Stimulated activated naive CD8-positive, alpha-beta T cell treated with anti-CD3 and anti-CD28 coated beads, Interleukin-15, Interleukin-2, amounts not matched to agents 100 ng/mL and 50 ng/mL, for 24 hours (primary cell): ENCODE results near the gene ZC3H7B.

Experiments
- H3K27ac Mint-ChIP-seq: one replicate; pipeline ENCODE4 v1.8.0; 2021; ENCODE audit warnings: mild to moderate bottlenecking, mixed read lengths
- H3K27me3 Mint-ChIP-seq: one replicate; pipeline ENCODE4 v1.8.0; 2021; ENCODE audit warnings: mixed read lengths
- H3K36me3 Mint-ChIP-seq: one replicate; pipeline ENCODE4 v1.8.0; 2021; ENCODE audit warnings: low read depth, mixed read lengths
- H3K4me1 Mint-ChIP-seq: one replicate; pipeline ENCODE4 v1.8.0; 2021; ENCODE audit warnings: low read depth, mixed read lengths
- H3K4me3 Mint-ChIP-seq: one replicate; pipeline ENCODE4 v1.8.0; 2021; ENCODE audit warnings: mild to moderate bottlenecking, mixed read lengths
- H3K9me3 Mint-ChIP-seq: one replicate; pipeline ENCODE4 v1.8.0; 2021; ENCODE audit warnings: mixed read lengths

ZC3H7B gene

GRCh38 chr22:41351011-41351410 is 49.7 kb downstream of the ZC3H7B start:
- H3K36me3 Mint-ChIP-seq, result peaks cover 29% of the 10 kb centered on the region
- no peaks in the 10 kb centered on the region for H3K9me3 Mint-ChIP-seq
- no peak overlapping the region for H3K4me3 Mint-ChIP-seq
- no peak overlapping the region for H3K27ac Mint-ChIP-seq
- no peaks in the 10 kb centered on the region for H3K27me3 Mint-ChIP-seq
- no peaks in the 10 kb centered on the region for H3K4me1 Mint-ChIP-seq

- H3K9me3 Mint-ChIP-seq, result no peaks in the 10 kb centered on the region
- H3K36me3 Mint-ChIP-seq, result peaks cover 29% of the 10 kb centered on the region
- no peak overlapping the region for H3K27ac Mint-ChIP-seq
- no peaks in the 10 kb centered on the region for H3K27me3 Mint-ChIP-seq
- no peak overlapping the region for H3K4me3 Mint-ChIP-seq
- H3K4me1 Mint-ChIP-seq, result no peaks in the 10 kb centered on the region
Measured at GRCh38 chr22:41352058-41352457, 50.7 kb downstream of the ZC3H7B start.

GRCh38 chr22:41353862-41354575 is 52.7 kb downstream of the ZC3H7B start:
- no peak overlapping the region for H3K27ac Mint-ChIP-seq
- no peaks in the 10 kb centered on the region for H3K4me1 Mint-ChIP-seq
- no peaks in the 10 kb centered on the region for H3K27me3 Mint-ChIP-seq
- peaks cover 26% of the 10 kb centered on the region for H3K36me3 Mint-ChIP-seq
- H3K4me3 Mint-ChIP-seq, result no peak overlapping the region
- H3K9me3 Mint-ChIP-seq, result no peaks in the 10 kb centered on the region

GRCh38 chr22:41354979-41355378 is 53.7 kb downstream of the ZC3H7B start:
- Mint-ChIP-seq H3K4me3 (no peak overlapping the region), H3K9me3 (no peaks in the 10 kb centered on the region), H3K4me1 (no peaks in the 10 kb centered on the region), H3K27ac (no peak overlapping the region), H3K27me3 (no peaks in the 10 kb centered on the region), H3K36me3 (peaks cover 24% of the 10 kb centered on the region)

GRCh38 chr22:41355895-41356294 is 54.6 kb downstream of the ZC3H7B start:
- Mint-ChIP-seq H3K4me3 (no peak overlapping the region), H3K27me3 (no peaks in the 10 kb centered on the region), H3K36me3 (peaks cover 19% of the 10 kb centered on the region), H3K9me3 (no peaks in the 10 kb centered on the region), H3K27ac (no peak overlapping the region), H3K4me1 (no peaks in the 10 kb centered on the region)

GRCh38 chr22:41356430-41357028 is 55.2 kb downstream of the ZC3H7B start:
- Mint-ChIP-seq H3K27ac (no peak overlapping the region), H3K4me3 (no peak overlapping the region), H3K27me3 (no peaks in the 10 kb centered on the region), H3K9me3 (no peaks in the 10 kb centered on the region), H3K36me3 (peaks cover 19% of the 10 kb centered on the region), H3K4me1 (no peaks in the 10 kb centered on the region)

GRCh38 chr22:41357191-41357590 is 55.9 kb downstream of the ZC3H7B start:
- H3K36me3 Mint-ChIP-seq, result peaks cover 15% of the 10 kb centered on the region
- H3K4me3 Mint-ChIP-seq, result no peak overlapping the region
- no peak overlapping the region for H3K27ac Mint-ChIP-seq
- no peaks in the 10 kb centered on the region for H3K9me3 Mint-ChIP-seq
- H3K4me1 Mint-ChIP-seq, result no peaks in the 10 kb centered on the region
- H3K27me3 Mint-ChIP-seq, result no peaks in the 10 kb centered on the region

- no peak overlapping the region for H3K27ac Mint-ChIP-seq
- H3K27me3 Mint-ChIP-seq, result no peaks in the 10 kb centered on the region
- peaks cover 12% of the 10 kb centered on the region for H3K36me3 Mint-ChIP-seq
- no peaks in the 10 kb centered on the region for H3K9me3 Mint-ChIP-seq
- no peaks in the 10 kb centered on the region for H3K4me1 Mint-ChIP-seq
- H3K4me3 Mint-ChIP-seq, result no peak overlapping the region
Measured at GRCh38 chr22:41358927-41359326, 57.6 kb downstream of the ZC3H7B start.

- Mint-ChIP-seq H3K36me3 (peaks cover 8% of the 10 kb centered on the region), H3K27ac (no peak overlapping the region), H3K27me3 (no peaks in the 10 kb centered on the region), H3K4me3 (no peak overlapping the region), H3K4me1 (no peaks in the 10 kb centered on the region), H3K9me3 (no peaks in the 10 kb centered on the region)
Measured at GRCh38 chr22:41359376-41359775, 58.1 kb downstream of the ZC3H7B start.

- H3K4me1 Mint-ChIP-seq, result no peaks in the 10 kb centered on the region
- no peaks in the 10 kb centered on the region for H3K27me3 Mint-ChIP-seq
- no peak overlapping the region for H3K27ac Mint-ChIP-seq
- peaks cover 3% of the 10 kb centered on the region for H3K36me3 Mint-ChIP-seq
- H3K4me3 Mint-ChIP-seq, result no peak overlapping the region
- H3K9me3 Mint-ChIP-seq, result no peaks in the 10 kb centered on the region
Measured at GRCh38 chr22:41360126-41360525, 58.8 kb downstream of the ZC3H7B start.

- no peak overlapping the region for H3K27ac Mint-ChIP-seq
Measured at GRCh38 chr22:41361716-41362310, 60.5 kb downstream of the ZC3H7B start.

GRCh38 chr22:41362615-41363014 is 61.3 kb downstream of the ZC3H7B start:
- Mint-ChIP-seq H3K4me1 (no peaks in the 10 kb centered on the region), H3K27me3 (no peaks in the 10 kb centered on the region), H3K4me3 (no peak overlapping the region)

More at GRCh38 chr22:41361716-41362310, 60.5 kb downstream of the ZC3H7B start:
- Mint-ChIP-seq H3K27me3 (no peaks in the 10 kb centered on the region), H3K9me3 (no peaks in the 10 kb centered on the region), H3K4me3 (no peak overlapping the region), H3K4me1 (no peaks in the 10 kb centered on the region), H3K36me3 (peaks cover 3% of the 10 kb centered on the region)

GRCh38 chr22:41364233-41364632 is 62.9 kb downstream of the ZC3H7B start:
- Mint-ChIP-seq H3K36me3 (peaks cover 3% of the 10 kb centered on the region), H3K27ac (no peak overlapping the region), H3K4me1 (no peaks in the 10 kb centered on the region), H3K4me3 (no peak overlapping the region), H3K9me3 (no peaks in the 10 kb centered on the region), H3K27me3 (no peaks in the 10 kb centered on the region)

More at GRCh38 chr22:41362615-41363014, 61.3 kb downstream of the ZC3H7B start:
- H3K9me3 Mint-ChIP-seq, result no peaks in the 10 kb centered on the region
- H3K27ac Mint-ChIP-seq, result no peak overlapping the region
- peaks cover 3% of the 10 kb centered on the region for H3K36me3 Mint-ChIP-seq

GRCh38 chr22:41364955-41365354 is 63.6 kb downstream of the ZC3H7B start:
- Mint-ChIP-seq H3K36me3 (peaks cover 2% of the 10 kb centered on the region), H3K4me3 (no peak overlapping the region), H3K27me3 (no peaks in the 10 kb centered on the region), H3K4me1 (no peaks in the 10 kb centered on the region), H3K27ac (no peak overlapping the region), H3K9me3 (no peaks in the 10 kb centered on the region)

GRCh38 chr22:41365425-41365824 is 64.1 kb downstream of the ZC3H7B start:
- H3K9me3 Mint-ChIP-seq, result no peaks in the 10 kb centered on the region

More at GRCh38 chr22:41365425-41365824, 64.1 kb downstream of the ZC3H7B start:
- Mint-ChIP-seq H3K36me3 (no peaks in the 10 kb centered on the region), H3K27me3 (no peaks in the 10 kb centered on the region), H3K4me3 (no peak overlapping the region), H3K27ac (no peak overlapping the region), H3K4me1 (no peaks in the 10 kb centered on the region)
